ENCODE measurements around the gene DTHD1.

- TF ChIP-seq POLR2AphosphoS5 (IDR thresholded peaks at IDR 0.05) (no peak), CTCF (IDR thresholded peaks at IDR 0.05) (no peak), POLR2A (IDR thresholded peaks at IDR 0.05) (no peak), EP300 (IDR thresholded peaks at IDR 0.05) (no peak)
Measured at GRCh38 chr4:36285784-36286480, 4.5 kb downstream of the DTHD1 start.
